Upper lobe of right lung (tissue), 1 donor: ENCODE data around the gene PAPPA2. TPM values are rescaled to one million over a fixed set of nuclear protein-coding genes. Genes with fewer than 3 reads are reported as not detected.

Experiments used
- ATAC-seq: fragments of 200-7000 bp; cut with Tn5 transposase; one replicate; pipeline ENCODE4 v1.9.1; 2020; ENCODE audit warnings: mild to moderate bottlenecking, moderate library complexity
- DNase-seq: peaks from one replicate; pipeline ENCODE4 v3.0.0-alpha.2; 2020
- H3K27ac ChIP-seq: fragments of 200-600 bp; one replicate; pipeline ENCODE4 v1.8.0; 2022
- H3K27me3 ChIP-seq: fragments of 200-600 bp; one replicate; pipeline ENCODE4 v1.8.0; 2022; ENCODE audit warnings: mild to moderate bottlenecking
- H3K36me3 ChIP-seq: fragments of 200-600 bp; one replicate; pipeline ENCODE4 v1.8.0; 2022
- H3K4me1 ChIP-seq: fragments of 200-600 bp; one replicate; pipeline ENCODE4 v1.8.0; 2022
- H3K4me3 ChIP-seq: fragments of 200-600 bp; one replicate; pipeline ENCODE4 v1.8.0; 2022; ENCODE audit warnings: mild to moderate bottlenecking
- H3K9me3 ChIP-seq: fragments of 200-600 bp; one replicate; pipeline ENCODE4 v1.8.0; 2022
- intact Hi-C: fragments of 100-400 bp; cut with DNase I; formaldehyde crosslinking; loops from one replicate; pipeline ENCODE4 v1.11.0; 2022
- total RNA-seq: library from RNA; stranded (reverse); fragmentation: NEBNext Ultra II Directional; extraction: Animal tissue kit (Norgen Biotek cat#: 25700); gene quantifications from one replicate; pipeline ENCODE4 v1.2.1, GENCODE V29; 2021
- TF ChIP-seq, protein P1 (sequence below): fragments of 200-600 bp; IDR thresholded peaks from one replicate; pipeline ENCODE4 v1.8.0; 2022; ENCODE audit warnings: antibody characterized with exemption
- donor health status: DM: no; HTN: yes; CAD: no; lungs with severe emphysema.

Gene PAPPA2
- total RNA-seq, 1 donor from 2014 or later: 0.17 TPM

GRCh38 chr1:176471338-176472121 lies 8.6 kb downstream of the PAPPA2 start:
- H3K9me3 ChIP-seq: no peaks in the 10 kb centered on the region
- H3K4me1 ChIP-seq: no peaks in the 10 kb centered on the region
- H3K27me3 ChIP-seq: no peaks in the 10 kb centered on the region
- no peak overlapping the region for H3K4me3 ChIP-seq
- TF ChIP-seq, protein P1, sequence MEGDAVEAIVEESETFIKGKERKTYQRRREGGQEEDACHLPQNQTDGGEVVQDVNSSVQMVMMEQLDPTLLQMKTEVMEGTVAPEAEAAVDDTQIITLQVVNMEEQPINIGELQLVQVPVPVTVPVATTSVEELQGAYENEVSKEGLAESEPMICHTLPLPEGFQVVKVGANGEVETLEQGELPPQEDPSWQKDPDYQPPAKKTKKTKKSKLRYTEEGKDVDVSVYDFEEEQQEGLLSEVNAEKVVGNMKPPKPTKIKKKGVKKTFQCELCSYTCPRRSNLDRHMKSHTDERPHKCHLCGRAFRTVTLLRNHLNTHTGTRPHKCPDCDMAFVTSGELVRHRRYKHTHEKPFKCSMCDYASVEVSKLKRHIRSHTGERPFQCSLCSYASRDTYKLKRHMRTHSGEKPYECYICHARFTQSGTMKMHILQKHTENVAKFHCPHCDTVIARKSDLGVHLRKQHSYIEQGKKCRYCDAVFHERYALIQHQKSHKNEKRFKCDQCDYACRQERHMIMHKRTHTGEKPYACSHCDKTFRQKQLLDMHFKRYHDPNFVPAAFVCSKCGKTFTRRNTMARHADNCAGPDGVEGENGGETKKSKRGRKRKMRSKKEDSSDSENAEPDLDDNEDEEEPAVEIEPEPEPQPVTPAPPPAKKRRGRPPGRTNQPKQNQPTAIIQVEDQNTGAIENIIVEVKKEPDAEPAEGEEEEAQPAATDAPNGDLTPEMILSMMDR: no peak
- ATAC-seq: no peak
- H3K27ac ChIP-seq: no peak overlapping the region
- no peaks in the 10 kb centered on the region for H3K36me3 ChIP-seq
- intact Hi-C loops: no loop called here
- DNase-seq: no peak

- TF ChIP-seq, protein P1: no peak
Measured at GRCh38 chr1:176479971-176480370, 17.0 kb downstream of the PAPPA2 start.

GRCh38 chr1:176480750-176481149 lies 17.8 kb downstream of the PAPPA2 start:
- H3K36me3 ChIP-seq: no peaks in the 10 kb centered on the region
- H3K27ac ChIP-seq: no peak overlapping the region
- TF ChIP-seq, protein P1: no peak
- no peak for ATAC-seq
- no peak overlapping the region for H3K4me3 ChIP-seq
- no peaks in the 10 kb centered on the region for H3K9me3 ChIP-seq
- H3K27me3 ChIP-seq: no peaks in the 10 kb centered on the region
- DNase-seq: no peak
- intact Hi-C loops: no loop called here
- no peaks in the 10 kb centered on the region for H3K4me1 ChIP-seq

More at GRCh38 chr1:176479971-176480370, 17.0 kb downstream of the PAPPA2 start:
- H3K9me3 ChIP-seq: no peaks in the 10 kb centered on the region
- ATAC-seq (no peak), DNase-seq (no peak)
- intact Hi-C loops: no loop called here
- H3K4me3 ChIP-seq: no peak overlapping the region
- no peaks in the 10 kb centered on the region for H3K27me3 ChIP-seq
- H3K27ac ChIP-seq: no peak overlapping the region
- H3K36me3 ChIP-seq: no peaks in the 10 kb centered on the region
- H3K4me1 ChIP-seq: no peaks in the 10 kb centered on the region

- Histone ChIP-seq H3K4me1 (no peaks in the 10 kb centered on the region), H3K9me3 (no peaks in the 10 kb centered on the region), H3K4me3 (no peak overlapping the region), H3K27me3 (no peaks in the 10 kb centered on the region), H3K27ac (no peak overlapping the region), H3K36me3 (no peaks in the 10 kb centered on the region)
- no peak for DNase-seq
- intact Hi-C loops: no loop called here
- TF ChIP-seq, protein P1: no peak
- ATAC-seq: no peak
Measured at GRCh38 chr1:176485083-176485482, 22.1 kb downstream of the PAPPA2 start.

- DNase-seq: no peak
- H3K27ac ChIP-seq: no peak overlapping the region
- no peaks in the 10 kb centered on the region for H3K36me3 ChIP-seq
- H3K27me3 ChIP-seq: no peaks in the 10 kb centered on the region
- no peak for ATAC-seq
- H3K4me1 ChIP-seq: no peaks in the 10 kb centered on the region
- H3K9me3 ChIP-seq: no peaks in the 10 kb centered on the region
- TF ChIP-seq, protein P1: no peak
- intact Hi-C loops: no loop called here
- H3K4me3 ChIP-seq: no peak overlapping the region
Measured at GRCh38 chr1:176494436-176494835, 31.5 kb downstream of the PAPPA2 start.
